ENCODE measurements around the gene DDX17.

DNA sequence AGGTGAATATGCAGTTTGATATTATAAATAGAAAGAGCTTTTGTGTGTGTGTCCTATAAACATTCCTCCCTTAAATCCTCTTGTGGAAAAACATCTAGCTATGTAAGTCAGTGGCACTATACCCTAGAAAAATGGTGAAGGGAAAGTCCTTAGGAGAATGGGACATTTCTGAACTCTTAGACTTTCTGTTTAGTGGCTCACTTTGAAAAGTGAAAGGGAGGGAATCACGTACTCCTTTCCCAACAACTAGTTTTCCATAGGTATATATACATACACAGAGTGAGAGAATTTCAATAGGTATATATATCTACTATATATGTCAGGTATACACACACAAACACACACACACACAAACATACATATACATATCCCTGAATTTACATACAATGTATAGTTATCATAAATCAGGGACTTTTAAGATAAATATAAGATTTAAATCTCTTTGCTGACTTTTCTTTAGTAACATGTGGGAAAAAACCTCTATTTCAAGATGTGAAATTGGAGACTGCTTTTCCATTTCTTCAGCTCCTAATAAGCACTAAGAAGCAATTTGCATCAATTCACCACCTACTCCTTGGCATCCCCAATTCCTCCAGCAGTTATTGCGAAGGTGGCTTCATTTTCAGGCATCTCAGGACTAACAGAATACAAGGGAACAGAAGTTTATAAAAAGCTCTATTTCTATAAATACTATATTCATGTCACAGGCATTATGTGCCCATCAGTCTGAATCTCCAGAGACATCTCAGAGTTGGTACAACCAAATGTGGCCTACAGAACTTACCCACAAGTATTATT is 13.5 kb upstream of the DDX17 start:
- TF ChIP-seq, protein P1, sequence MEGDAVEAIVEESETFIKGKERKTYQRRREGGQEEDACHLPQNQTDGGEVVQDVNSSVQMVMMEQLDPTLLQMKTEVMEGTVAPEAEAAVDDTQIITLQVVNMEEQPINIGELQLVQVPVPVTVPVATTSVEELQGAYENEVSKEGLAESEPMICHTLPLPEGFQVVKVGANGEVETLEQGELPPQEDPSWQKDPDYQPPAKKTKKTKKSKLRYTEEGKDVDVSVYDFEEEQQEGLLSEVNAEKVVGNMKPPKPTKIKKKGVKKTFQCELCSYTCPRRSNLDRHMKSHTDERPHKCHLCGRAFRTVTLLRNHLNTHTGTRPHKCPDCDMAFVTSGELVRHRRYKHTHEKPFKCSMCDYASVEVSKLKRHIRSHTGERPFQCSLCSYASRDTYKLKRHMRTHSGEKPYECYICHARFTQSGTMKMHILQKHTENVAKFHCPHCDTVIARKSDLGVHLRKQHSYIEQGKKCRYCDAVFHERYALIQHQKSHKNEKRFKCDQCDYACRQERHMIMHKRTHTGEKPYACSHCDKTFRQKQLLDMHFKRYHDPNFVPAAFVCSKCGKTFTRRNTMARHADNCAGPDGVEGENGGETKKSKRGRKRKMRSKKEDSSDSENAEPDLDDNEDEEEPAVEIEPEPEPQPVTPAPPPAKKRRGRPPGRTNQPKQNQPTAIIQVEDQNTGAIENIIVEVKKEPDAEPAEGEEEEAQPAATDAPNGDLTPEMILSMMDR (IDR thresholded peaks at IDR 0.05) = no peak
- TF ChIP-seq POLR2A (IDR thresholded peaks at IDR 0.05) = no peak

Measured in heart left ventricle (tissue), 13 donors.